HG03108 (cell line): ENCODE measurements around the gene MCC.
A peak's percentile ranks its signal among the peaks of the same experiment; 100 is the strongest.

Source experiments
- ATAC-seq: cut with Tn5 transposase; IDR thresholded peaks from one replicate; pipeline ENCODE4 v1.9.1; 2021; ENCODE audit warnings: moderate library complexity; ENCODE audit not compliant: unreplicated experiment

The MCC gene

DNA sequence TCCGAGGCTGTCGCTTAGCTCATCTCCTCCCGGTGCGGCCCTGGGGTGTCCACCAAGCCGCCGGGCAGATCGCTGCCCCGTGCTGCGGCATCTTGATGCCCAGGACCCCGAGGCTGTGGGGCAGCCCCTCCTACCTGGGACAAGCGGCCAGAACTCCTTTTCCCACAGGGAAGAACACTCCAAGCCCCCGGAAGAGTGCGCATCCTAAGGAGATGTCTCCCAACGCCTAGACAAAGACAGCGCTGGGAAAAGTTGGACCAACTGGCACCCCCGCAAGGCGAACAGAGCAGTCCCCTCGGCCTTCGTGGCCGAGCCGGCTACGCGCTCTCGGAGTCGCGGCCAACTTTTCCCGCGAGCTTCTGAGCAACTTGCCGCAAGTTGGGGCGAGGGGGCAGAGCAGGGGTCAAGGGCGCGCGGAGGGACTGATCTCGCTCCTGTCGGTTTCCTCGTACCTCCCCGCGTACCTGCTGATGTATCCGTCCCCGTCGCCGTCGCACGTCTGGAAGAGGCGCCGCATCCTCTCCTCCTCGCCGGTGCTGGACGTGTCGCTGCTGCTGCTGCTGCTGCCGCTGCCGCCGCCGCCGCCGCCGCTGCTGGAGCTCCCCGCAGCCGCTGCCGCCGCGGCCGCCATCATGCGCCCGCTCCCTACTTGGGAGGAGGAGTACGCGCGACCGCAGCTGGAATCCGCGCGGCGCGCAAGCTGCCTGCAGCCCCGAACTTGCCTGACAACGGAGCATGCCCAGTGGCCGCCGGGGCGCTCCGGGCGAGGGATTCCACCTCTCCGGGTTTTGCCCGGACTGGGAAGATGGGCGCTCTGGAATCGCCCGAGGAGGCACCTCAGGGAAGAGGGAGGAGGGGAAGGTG is at the start of gene MCC:
MCC (minus strand) TSS at position 673 of the 864 bp plus-strand sequence.
- no peak for ATAC-seq

DNA sequence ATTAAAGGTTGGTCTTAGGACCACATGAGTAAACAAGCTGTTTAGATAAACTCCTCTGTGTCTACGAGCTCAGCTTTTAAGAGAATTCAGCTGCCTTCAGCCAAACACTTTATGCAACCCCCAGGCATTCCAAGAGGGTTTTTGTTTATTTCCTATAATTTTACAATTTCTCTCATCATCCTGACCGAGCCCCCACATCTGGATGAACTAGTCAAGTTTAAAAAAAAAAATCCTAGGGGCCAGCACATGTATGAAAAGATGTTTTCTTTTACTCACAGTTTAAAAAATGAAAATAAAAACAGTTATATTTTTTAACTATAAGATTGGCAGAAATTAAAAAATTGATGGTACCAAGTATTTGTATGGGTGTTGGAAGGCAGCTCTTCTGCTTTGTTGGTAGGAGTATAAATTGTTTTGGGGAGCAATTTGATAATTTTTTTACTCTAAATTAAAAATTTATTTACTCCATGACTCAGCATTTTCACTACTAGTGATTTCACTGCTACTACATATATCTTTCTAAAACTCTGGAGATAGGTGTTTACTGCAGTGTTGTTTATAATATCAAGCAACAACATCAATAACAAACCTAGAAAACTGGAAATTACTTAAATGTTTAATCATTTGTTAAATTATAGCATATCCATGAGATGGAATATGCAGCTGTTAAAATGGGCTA is 43.4 kb upstream of the MCC start:
- no peak for ATAC-seq

- no peak for ATAC-seq
These were observed 39.5 kb upstream of the MCC start for GRCh38 chr5:113527746-113528145.

- no peak for ATAC-seq
These were observed 38.2 kb upstream of the MCC start for GRCh38 chr5:113526421-113526820.

DNA sequence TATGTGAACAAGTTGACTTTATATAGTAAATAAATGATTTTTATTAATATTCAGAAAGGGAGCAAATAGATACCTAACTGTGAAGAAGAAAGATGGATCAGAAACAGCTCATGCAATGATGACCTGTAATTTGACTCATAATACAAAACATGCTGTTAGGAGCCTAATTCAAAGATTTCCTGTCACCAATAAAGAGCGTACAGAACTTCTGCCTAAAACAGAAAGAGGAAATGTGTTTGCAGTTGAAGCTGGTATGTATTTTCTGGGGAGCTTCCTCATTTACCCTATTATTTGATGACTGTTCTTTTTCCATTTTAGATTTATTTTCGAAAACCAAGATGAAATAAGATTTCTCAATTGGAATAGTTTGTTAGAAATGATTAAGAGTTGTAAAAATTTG is 36.7 kb upstream of the MCC start:
- ATAC-seq: peak; percentile 58

DNA sequence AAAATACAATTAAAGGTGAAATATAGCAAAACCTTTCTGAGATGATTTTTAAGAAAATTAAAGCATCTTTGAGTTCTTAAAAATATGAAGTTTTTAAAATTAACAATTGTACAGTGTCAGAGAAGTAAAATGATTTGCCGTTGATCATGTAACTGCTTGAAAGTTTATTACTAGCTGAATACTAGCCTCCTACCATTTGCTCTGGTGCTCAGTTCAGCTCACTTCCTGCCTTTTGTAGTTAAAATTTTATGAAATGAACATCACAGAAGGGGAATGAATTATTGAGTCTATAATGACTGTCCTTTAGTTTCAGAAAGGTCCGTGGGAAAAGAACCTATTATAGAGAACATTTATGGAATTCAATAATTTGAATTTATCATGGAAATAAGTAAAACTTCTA is 34.9 kb upstream of the MCC start:
- ATAC-seq: no peak

GRCh38 chr5:113520899-113521298 is 32.6 kb upstream of the MCC start:
- ATAC-seq: no peak

DNA sequence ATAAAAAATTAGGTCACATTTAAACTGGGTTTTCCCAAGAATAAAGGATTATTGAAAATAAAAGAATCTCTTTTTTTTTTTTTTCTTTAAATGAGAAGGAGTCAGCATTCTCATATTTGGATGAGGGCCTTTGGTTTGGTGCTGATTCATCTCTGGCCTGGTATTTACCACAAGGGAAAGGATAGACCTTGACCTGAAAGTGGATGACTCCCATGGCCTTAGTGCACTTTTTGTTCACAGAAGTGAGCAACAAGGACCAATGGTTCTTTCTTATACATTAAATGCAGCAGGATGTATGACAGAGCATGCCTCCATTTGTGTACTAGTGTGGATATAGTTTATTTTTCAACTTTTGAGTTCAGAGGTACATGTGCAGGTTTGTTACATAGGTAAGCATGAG is 32.2 kb upstream of the MCC start:
- peak; percentile 49 for ATAC-seq

- ATAC-seq: no peak
These were observed 31.2 kb upstream of the MCC start for GRCh38 chr5:113519412-113519811.

- ATAC-seq: no peak
These were observed 30.6 kb upstream of the MCC start for GRCh38 chr5:113518884-113519283.

GRCh38 chr5:113514289-113514635 is 26.0 kb upstream of the MCC start:
- ATAC-seq: no peak

GRCh38 chr5:113513384-113514288 is 25.4 kb upstream of the MCC start, which contains the start of gene YTHDC2:
TSS of gene YTHDC2 (plus strand) at chr5:113513694. CDS start at chr5:113513896, 202 bp downstream.
- ATAC-seq: peak; percentile 97

GRCh38 chr5:113512341-113512740 is 24.1 kb upstream of the MCC start:
- no peak for ATAC-seq

DNA sequence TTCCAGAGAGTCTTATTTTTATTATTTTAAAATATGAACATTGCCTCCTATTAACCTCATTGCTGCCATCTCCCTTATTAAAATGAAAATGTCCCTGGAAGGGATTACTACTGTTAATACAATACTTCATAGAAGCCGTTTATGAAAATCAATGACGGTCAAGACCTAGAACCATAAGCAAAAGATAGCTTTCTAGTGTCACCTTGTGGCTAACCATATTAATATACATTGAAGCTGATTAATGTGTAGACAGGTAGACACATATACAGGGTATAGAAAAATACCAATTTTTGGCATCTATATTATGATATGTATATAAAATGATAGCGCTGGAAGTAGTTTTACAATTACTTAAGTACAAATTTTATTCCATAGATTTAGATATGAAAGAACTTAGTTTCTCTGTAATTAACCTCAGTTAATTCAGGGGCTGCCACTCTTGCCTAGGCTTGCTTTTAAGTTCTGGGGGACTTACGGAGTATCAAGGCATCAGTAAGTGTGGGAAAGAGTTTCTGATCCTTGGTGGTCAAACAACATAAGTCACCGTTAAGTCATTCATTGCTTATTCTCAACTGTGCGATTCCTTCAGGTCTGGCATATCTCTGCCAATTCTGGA is 22.7 kb upstream of the MCC start:
- no peak for ATAC-seq

- ATAC-seq: no peak
These were observed 20.5 kb upstream of the MCC start for GRCh38 chr5:113508756-113509155.

- ATAC-seq: no peak
These were observed 19.3 kb upstream of the MCC start for GRCh38 chr5:113507601-113508000.

DNA sequence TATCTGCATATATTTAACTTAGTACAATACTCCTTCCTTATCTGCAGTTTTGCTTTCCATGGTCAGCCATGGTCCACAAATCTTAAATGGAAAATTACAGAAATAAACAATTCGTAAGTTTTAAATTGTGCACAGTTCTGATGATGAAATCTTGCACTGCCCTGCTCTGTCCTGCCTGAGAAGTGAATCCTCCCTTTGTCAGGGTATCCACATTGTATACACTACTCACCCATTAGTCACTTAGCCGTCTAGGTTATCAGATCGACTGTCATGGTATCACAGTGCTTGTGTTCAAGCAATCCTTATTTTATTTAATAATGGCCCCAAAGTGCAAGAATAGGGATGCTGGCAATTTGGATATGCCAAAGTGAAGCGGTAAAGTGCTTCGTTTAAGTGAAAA is 16.9 kb upstream of the MCC start:
- no peak for ATAC-seq

GRCh38 chr5:113503146-113503545 is 14.9 kb upstream of the MCC start:
- no peak for ATAC-seq

DNA sequence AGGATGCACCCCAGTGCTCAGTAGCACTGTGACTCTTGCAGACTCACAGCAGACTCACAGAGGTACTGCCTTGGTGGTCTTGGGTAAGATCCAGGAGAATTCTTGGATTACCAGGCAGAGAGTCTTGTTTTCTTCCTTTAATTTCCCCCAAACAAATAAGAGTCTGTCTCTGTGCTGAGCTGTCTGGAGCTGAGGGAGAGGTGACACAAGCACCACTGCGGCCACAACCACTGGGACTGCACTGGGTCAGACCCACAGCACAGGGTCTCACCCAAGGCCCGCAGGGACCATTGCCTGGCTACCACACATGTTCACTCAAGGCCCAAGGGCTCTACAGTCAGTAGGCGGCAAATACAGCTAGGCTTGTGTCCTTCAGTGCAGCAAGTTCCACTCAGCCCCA is 13.8 kb upstream of the MCC start:
- no peak for ATAC-seq

- no peak for ATAC-seq
These were observed 7.2 kb upstream of the MCC start for GRCh38 chr5:113495422-113495841.

GRCh38 chr5:113493446-113493845 is 5.2 kb upstream of the MCC start:
- no peak for ATAC-seq
